HUES48 (cell line): ENCODE measurements around the gene GALNTL6.
"Not testable (repeated sequence)": the region's sequence is repeated elsewhere in the genome, so short reads cannot be mapped to it uniquely, and the experiment has no call there.

ENCODE experiments used
- H3K27ac ChIP-seq: one replicate; pipeline ENCODE4 v1.7.0; 2013; ENCODE audit warnings: low read depth, low read length, inconsistent platforms
- H3K27me3 ChIP-seq: 2 replicates; pipeline ENCODE4 v1.6.1; 2013; ENCODE audit warnings: mild to moderate bottlenecking, low read length; ENCODE audit not compliant: control insufficient read depth, insufficient read depth
- H3K36me3 ChIP-seq: 2 replicates; pipeline ENCODE4 v1.6.1; 2013; ENCODE audit warnings: low read length; ENCODE audit not compliant: control insufficient read depth, insufficient read depth
- H3K4me1 ChIP-seq: 2 replicates; pipeline ENCODE4 v1.6.1; 2013; ENCODE audit warnings: mild to moderate bottlenecking, low read length; ENCODE audit not compliant: control insufficient read depth, insufficient read depth
- H3K4me3 ChIP-seq: 2 replicates; pipeline ENCODE4 v1.5.1; 2013; ENCODE audit warnings: mild to moderate bottlenecking, low read depth, low read length
- H3K9ac ChIP-seq: 2 replicates; pipeline ENCODE4 v1.6.1; 2013; ENCODE audit warnings: mild to moderate bottlenecking, low read depth, low read length, moderate library complexity
- H3K9me3 ChIP-seq: 2 replicates; pipeline ENCODE4 v1.6.1; 2013; ENCODE audit warnings: low read length; ENCODE audit not compliant: control insufficient read depth, insufficient read depth

GALNTL6 gene

GRCh38 chr4:173019664-173020063, 1206.5 kb downstream of the GALNTL6 start:
- Histone ChIP-seq H3K36me3 (no peaks in the 10 kb centered on the region), H3K9me3 (no peaks in the 10 kb centered on the region), H3K27me3 (no peaks in the 10 kb centered on the region), H3K4me1 (peaks cover 23% of the 10 kb centered on the region), H3K9ac (no peak overlapping the region), H3K4me3 (no peak overlapping the region), H3K27ac (no peak overlapping the region)

DNA sequence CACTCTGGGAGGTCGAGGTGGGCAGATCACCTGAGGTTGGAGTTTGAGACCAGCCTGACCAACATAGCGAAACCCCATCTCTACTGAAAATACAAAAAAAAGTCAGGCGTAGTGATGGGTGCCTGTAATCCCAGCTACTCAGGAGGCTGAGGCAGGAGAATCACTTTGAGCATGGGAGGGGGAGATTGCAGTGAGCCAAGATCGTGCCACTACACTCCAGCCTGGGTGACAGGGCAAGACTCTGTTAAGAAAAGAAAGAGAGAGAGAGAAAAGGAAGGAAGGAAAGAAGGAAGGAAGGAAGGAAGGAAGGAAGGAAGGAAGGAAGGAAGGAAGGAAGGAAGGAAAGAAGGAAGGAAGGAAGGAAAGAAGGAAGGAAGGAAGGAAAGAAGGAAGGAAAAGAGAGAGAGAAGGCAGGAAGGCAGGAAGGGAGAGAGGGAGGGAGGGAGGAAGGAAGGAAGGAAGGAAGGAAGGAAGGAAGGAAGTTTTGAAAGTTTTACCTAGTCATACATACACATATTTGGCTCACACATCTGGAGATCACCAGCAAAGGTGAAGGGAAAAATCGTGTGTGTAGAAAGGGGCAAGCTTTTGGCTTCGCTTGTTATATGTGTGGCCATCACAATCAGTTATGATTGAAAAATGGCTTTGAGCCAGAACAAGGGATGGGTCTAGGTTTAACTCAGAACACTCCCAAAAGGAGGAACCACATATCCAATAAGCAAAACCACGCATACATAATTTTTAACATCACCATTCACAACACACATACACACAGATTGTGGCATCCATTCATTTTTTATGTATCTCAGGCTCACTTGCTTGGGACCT, 1208.8 kb downstream of the GALNTL6 start:
- not testable (repeated sequence) for H3K9me3 ChIP-seq, H3K27me3 ChIP-seq, H3K27ac ChIP-seq, H3K4me3 ChIP-seq, H3K36me3 ChIP-seq, H3K9ac ChIP-seq
- peaks cover 16% of the 10 kb centered on the region for H3K4me1 ChIP-seq

DNA sequence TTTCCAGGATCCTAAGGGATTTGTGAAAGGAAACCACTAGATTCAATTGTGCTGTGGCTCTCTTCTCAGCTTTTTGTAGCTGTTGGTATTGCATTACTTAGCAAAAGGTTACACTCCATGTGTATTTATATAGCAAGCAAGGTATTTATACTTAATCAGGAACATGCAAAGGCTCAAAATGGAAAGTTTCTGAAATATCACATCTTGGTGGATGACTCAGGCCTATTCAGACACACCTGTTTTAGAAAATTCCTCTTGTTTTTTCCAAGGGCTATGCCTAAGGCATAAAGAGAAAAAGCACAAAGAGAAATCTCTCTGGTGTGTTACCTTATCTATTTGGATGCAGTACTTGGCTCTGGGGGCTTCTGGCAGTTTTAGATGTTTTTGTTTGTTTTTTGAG, 1211.0 kb downstream of the GALNTL6 start:
- Histone ChIP-seq H3K4me1 (peaks cover 29% of the 10 kb centered on the region), H3K4me3 (no peak overlapping the region), H3K27me3 (no peaks in the 10 kb centered on the region), H3K9ac (no peak overlapping the region), H3K27ac (no peak overlapping the region), H3K36me3 (no peaks in the 10 kb centered on the region), H3K9me3 (no peaks in the 10 kb centered on the region)

DNA sequence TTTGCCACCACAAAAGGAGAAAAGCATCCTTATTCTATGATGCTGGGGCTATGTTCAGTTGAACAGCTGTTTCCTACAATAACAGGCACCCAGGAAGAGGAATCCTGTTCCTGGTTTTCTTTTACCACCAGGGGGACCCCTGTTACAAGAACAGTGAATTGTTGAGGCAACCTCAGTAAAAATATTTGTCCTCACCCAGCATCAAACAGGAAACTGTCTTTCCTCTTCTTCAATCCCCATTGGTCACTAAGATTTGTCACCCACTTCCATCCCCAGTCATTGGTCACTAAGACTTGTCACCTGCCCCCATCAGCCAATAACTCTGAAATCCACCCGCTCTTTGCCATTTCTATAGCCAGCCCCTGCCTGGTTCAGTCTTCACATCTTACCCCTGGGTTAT, 1211.9 kb downstream of the GALNTL6 start:
- Histone ChIP-seq H3K27me3 (no peaks in the 10 kb centered on the region), H3K9me3 (no peaks in the 10 kb centered on the region), H3K4me1 (peaks cover 35% of the 10 kb centered on the region), H3K4me3 (no peak overlapping the region), H3K36me3 (no peaks in the 10 kb centered on the region), H3K27ac (no peak overlapping the region), H3K9ac (no peak overlapping the region)

- peaks cover 27% of the 10 kb centered on the region for H3K4me1 ChIP-seq
- no peaks in the 10 kb centered on the region for H3K36me3 ChIP-seq
- H3K4me3 ChIP-seq: no peak overlapping the region
- H3K27me3 ChIP-seq: no peaks in the 10 kb centered on the region
- H3K9ac ChIP-seq: no peak overlapping the region
- H3K27ac ChIP-seq: no peak overlapping the region
- H3K9me3 ChIP-seq: no peaks in the 10 kb centered on the region
These were observed 1224.0 kb downstream of the GALNTL6 start for GRCh38 chr4:173037242-173037641.

- Histone ChIP-seq H3K9me3 (no peaks in the 10 kb centered on the region), H3K36me3 (no peaks in the 10 kb centered on the region), H3K9ac (peak overlapping the region; percentile 54), H3K27me3 (no peaks in the 10 kb centered on the region), H3K27ac (peak overlapping the region; percentile 26), H3K4me1 (peaks cover 27% of the 10 kb centered on the region), H3K4me3 (peak overlapping the region; percentile 22; the same call in 1 of the 2 replicates)
These were observed 1225.1 kb downstream of the GALNTL6 start for GRCh38 chr4:173038192-173038896.

DNA sequence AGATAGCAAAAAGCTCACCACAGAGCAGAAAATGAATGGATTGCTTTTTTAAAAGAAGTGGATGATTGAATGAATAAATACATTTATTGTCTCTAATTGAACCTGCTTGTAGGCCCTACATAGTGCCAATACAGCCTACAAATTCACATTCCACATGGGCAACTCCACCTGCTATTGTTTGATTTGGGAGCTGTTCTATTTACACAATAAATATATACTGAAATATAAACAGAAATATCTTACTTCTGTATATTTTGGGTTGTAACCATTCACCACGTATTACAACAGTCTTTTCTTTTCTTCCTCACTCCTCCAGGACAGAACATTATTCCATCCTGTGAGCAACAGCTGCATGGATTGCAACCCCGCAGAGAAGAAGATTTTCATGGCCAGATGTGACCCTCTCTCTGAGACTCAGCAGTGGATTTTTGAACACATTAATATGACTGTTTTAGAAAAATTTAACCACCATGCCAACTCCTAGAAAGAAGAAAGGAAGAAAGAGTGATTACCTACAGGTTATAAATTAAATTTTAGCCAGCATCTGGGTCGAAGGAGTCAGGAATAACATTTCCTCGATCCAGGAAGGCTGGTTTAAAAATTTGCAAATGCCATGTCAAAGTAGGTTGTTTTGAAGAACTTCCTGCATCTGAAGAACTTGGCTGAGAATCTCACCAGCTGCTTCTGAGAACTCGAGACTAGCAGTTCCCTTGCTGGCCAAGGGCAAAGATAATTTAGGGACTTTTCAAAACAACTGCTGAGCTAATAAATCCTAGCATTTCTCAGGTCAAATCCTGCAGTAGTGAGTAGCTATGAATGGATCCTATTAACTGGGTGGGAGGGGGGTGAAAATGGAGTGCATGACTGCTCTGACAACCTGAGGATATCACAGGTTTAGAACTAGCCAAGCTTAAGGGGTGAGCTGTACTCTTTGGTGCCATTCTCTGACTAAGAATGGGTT, 1226.7 kb downstream of the GALNTL6 start:
- H3K4me1 ChIP-seq: peaks cover 27% of the 10 kb centered on the region
- no peak overlapping the region for H3K9ac ChIP-seq
- no peak overlapping the region for H3K4me3 ChIP-seq
- H3K36me3 ChIP-seq: no peaks in the 10 kb centered on the region
- no peaks in the 10 kb centered on the region for H3K27me3 ChIP-seq
- no peaks in the 10 kb centered on the region for H3K9me3 ChIP-seq
- peak overlapping the region; percentile 14 for H3K27ac ChIP-seq

DNA sequence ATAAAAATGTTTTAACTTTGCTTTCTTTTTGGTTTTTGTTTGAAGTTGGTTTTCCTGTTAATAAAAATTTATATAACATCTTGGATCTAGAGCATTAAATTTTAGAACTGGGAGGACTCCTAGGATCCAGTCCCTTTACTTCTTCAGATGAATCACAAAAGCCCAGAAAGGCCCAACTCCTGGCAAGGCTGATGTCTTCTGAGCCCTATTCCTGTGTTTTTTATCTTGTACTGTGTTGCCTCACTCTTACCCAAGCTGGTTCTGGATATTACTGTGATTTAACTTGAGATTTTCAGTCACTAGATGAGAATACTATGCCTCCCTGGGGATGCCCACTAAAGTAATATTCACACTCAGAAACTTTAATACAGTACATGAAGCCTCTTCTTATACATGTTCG, 1228.3 kb downstream of the GALNTL6 start:
- peaks cover 27% of the 10 kb centered on the region for H3K4me1 ChIP-seq
- no peak overlapping the region for H3K4me3 ChIP-seq
- no peaks in the 10 kb centered on the region for H3K9me3 ChIP-seq
- H3K27ac ChIP-seq: no peak overlapping the region
- no peak overlapping the region for H3K9ac ChIP-seq
- H3K27me3 ChIP-seq: no peaks in the 10 kb centered on the region
- no peaks in the 10 kb centered on the region for H3K36me3 ChIP-seq

- peaks cover 27% of the 10 kb centered on the region for H3K4me1 ChIP-seq
- H3K9me3 ChIP-seq, H3K27me3 ChIP-seq, H3K36me3 ChIP-seq, H3K27ac ChIP-seq, H3K4me3 ChIP-seq, H3K9ac ChIP-seq: not testable (repeated sequence)
These were observed 1228.9 kb downstream of the GALNTL6 start for GRCh38 chr4:173042139-173042538.

DNA sequence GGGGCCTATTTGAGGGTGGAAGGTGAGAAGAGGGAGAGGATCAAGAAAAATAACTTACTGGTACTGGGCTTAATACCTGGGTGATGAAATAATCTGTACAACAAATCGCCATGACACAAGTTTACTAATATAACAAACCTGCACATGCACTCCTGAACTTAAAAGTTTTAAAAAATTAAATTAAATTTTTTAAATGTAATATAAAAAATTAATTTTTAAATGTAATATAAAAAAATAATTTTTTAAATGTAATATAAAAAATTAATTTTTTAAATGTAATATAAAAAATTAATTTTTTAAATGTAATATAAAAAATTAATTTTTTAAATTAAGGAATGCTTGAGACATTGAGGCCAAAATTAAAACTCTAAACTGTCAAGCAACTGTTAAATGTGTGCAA, 1231.1 kb downstream of the GALNTL6 start:
- H3K9ac ChIP-seq: no peak overlapping the region
- H3K4me3 ChIP-seq: no peak overlapping the region
- no peaks in the 10 kb centered on the region for H3K9me3 ChIP-seq
- no peak overlapping the region for H3K27ac ChIP-seq
- H3K36me3 ChIP-seq: no peaks in the 10 kb centered on the region
- H3K4me1 ChIP-seq: peaks cover 11% of the 10 kb centered on the region
- H3K27me3 ChIP-seq: no peaks in the 10 kb centered on the region
